ENCODE results near the gene SH3TC1.

SH3TC1 gene

GRCh38 chr4:8244001-8244757 lies 45.1 kb downstream of the SH3TC1 start:
- no peak for DNase-seq (ENCODE audit: low spot score)

- DNase-seq (ENCODE audit: low spot score) = no peak
These were observed 45.9 kb downstream of the SH3TC1 start for GRCh38 chr4:8244931-8245460.

GRCh38 chr4:8245884-8246833 lies 47.1 kb downstream of the SH3TC1 start:
- no peak for DNase-seq (ENCODE audit: low spot score)

- DNase-seq (ENCODE audit: low spot score) = no peak
These were observed 48.2 kb downstream of the SH3TC1 start for GRCh38 chr4:8247047-8247930.

GRCh38 chr4:8248091-8248490 lies 49.0 kb downstream of the SH3TC1 start:
- DNase-seq (ENCODE audit: low spot score) = no peak

GRCh38 chr4:8250227-8250626 lies 51.1 kb downstream of the SH3TC1 start:
- DNase-seq (ENCODE audit: low spot score) = no peak

GRCh38 chr4:8250637-8251036 lies 51.5 kb downstream of the SH3TC1 start:
- DNase-seq (ENCODE audit: low spot score) = no peak

- no peak for DNase-seq (ENCODE audit: low spot score)
These were observed 52.2 kb downstream of the SH3TC1 start for GRCh38 chr4:8251110-8251883.

GRCh38 chr4:8252301-8253173 lies 53.4 kb downstream of the SH3TC1 start:
- DNase-seq (ENCODE audit: low spot score) = no peak

- no peak for DNase-seq (ENCODE audit: low spot score)
These were observed 55.0 kb downstream of the SH3TC1 start for GRCh38 chr4:8254076-8254475.

- DNase-seq (ENCODE audit: low spot score) = no peak
These were observed 56.8 kb downstream of the SH3TC1 start for GRCh38 chr4:8255698-8256441.

GRCh38 chr4:8257854-8258253 lies 58.8 kb downstream of the SH3TC1 start:
- DNase-seq (ENCODE audit: low spot score) = no peak

- DNase-seq (ENCODE audit: low spot score) = no peak
These were observed 59.6 kb downstream of the SH3TC1 start for GRCh38 chr4:8258552-8259212.

GRCh38 chr4:8259743-8260430 lies 60.8 kb downstream of the SH3TC1 start:
- DNase-seq (ENCODE audit: low spot score) = no peak

GRCh38 chr4:8260656-8261111 lies 61.6 kb downstream of the SH3TC1 start:
- DNase-seq (ENCODE audit: low spot score) = no peak

- DNase-seq (ENCODE audit: low spot score) = no peak
These were observed 62.9 kb downstream of the SH3TC1 start for GRCh38 chr4:8261851-8262535.

GRCh38 chr4:8262637-8263322 lies 63.7 kb downstream of the SH3TC1 start:
- no peak for DNase-seq (ENCODE audit: low spot score)

Measured in NAMALWA (cell line).